ENCODE results near the gene CHRNA4.
A peak's percentile ranks its signal among the peaks of the same experiment; 100 is the strongest.

CHRNA4 gene

DNA sequence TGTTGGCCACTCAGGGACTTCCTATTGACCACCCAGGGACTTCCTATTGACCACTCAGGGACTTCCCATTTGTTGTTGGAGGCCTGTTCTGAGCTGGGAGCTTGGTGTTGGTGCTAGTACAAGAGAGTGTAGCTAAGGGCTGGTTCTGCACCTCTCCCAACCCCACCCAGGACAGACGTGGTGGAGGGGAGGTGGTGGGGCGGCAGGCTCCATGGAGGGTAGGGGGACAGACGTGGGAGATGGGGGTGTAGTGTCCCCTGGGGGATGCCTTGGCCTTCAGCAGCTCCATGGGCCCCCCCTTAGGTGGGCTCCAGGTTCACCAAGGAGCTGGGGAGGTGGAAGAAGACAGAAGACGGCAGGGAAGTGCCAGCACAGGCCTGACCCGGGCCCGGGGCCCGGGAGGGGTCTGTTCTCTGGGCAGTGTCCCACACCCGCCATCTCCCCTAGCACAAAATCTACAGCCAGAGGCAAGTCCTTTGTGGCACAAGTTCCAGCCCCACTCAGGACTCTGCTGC, 33.9 kb downstream of the CHRNA4 start:
- TF ChIP-seq, protein P1, sequence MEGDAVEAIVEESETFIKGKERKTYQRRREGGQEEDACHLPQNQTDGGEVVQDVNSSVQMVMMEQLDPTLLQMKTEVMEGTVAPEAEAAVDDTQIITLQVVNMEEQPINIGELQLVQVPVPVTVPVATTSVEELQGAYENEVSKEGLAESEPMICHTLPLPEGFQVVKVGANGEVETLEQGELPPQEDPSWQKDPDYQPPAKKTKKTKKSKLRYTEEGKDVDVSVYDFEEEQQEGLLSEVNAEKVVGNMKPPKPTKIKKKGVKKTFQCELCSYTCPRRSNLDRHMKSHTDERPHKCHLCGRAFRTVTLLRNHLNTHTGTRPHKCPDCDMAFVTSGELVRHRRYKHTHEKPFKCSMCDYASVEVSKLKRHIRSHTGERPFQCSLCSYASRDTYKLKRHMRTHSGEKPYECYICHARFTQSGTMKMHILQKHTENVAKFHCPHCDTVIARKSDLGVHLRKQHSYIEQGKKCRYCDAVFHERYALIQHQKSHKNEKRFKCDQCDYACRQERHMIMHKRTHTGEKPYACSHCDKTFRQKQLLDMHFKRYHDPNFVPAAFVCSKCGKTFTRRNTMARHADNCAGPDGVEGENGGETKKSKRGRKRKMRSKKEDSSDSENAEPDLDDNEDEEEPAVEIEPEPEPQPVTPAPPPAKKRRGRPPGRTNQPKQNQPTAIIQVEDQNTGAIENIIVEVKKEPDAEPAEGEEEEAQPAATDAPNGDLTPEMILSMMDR (conservative IDR thresholded peaks at IDR 0.05; ENCODE audit: low read depth, low read length), result no peak
- DNase-seq (ENCODE audit: low read depth), result no peak

DNA sequence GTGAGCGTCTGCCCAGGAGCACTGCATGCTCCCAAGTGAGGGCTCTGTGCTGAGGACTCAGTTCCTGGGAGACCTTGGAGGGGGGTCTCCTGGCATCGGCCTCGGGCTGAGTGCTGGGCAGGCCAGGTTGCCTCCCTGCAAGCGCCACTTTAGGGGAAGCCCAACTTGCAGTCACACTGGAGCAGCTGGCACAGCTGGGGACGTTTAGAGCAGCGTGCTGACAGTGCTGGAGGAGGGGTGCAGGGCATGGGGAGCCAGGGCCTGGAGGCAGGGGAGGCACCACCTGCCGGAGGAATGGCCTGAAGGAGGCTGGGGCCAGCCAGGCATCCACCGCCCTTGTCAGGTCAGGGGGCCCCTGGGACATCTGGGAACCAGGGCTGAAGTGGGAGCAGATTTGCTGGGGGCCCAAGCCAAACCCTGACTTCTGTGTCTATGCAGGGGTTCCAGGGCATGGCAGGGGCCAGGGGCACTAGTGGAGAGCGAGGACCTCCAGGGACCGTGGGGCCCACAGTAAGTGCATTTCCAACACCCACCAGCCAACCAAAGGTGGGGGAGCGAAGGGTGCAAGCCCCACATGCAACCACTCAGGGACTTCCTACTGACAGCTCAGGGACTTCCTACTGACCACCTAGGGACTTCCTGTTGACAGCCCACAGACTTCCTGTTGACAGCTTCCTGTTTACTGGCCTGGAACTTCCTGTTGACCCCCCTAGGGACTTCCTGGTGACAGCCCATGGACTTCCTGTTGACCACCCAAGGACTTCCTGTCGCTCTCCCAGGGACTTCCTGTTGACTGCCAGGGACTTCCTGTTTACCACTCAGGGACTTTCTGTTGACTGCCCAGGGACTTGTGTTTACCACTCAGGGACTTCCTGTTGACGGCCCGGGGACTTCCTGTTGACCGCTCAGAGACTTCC, 34.6 kb downstream of the CHRNA4 start:
- TF ChIP-seq, protein P1 (conservative IDR thresholded peaks at IDR 0.05; ENCODE audit: low read depth, low read length), result no peak
- H3K4me3 ChIP-seq (ENCODE audit: low read depth, low read length), result no peak overlapping the region
- DNase-seq (ENCODE audit: low read depth), result no peak

More for the DNA sequence above, 33.9 kb downstream of the CHRNA4 start:
- no peak overlapping the region for H3K4me3 ChIP-seq (ENCODE audit: low read depth, low read length)

DNA sequence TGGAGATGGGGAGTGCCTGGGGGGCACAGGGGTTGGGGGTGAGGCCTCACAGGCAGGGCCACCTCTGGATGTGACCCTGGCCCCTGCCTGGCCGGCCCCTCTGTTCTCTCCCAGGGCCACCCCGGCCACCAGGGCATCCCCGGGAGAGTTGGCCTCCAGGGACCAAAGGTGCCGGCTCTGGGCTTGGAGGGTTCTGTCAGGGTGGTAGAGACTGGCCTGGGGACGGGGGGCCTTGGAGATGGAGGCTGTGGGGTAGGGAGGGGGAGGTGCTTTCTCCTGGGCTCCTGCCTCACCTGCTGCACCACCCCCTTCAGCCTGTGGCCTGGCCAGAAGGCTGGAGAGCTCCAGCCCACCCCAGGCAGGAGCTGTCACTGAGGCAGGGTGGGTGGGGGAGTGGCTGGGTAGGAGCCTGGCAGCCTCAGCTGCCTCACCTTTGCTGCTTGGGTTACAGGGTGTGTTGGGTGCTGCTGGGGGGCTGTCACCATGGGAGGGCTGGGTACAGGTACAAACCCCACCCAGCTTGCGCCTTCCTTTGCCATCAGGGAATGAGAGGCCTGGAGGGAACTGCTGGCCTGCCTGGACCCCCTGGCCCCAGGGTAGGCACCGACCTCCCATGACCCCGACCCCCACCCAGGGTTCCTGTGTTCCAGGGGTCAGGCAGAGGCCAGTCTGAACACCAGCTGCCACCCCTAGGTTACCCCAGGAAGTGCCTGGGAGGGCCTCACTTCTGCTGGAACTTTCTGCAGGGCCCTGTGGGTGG, 35.4 kb downstream of the CHRNA4 start:
- DNase-seq (ENCODE audit: low read depth), result no peak
- no peak overlapping the region for H3K4me3 ChIP-seq (ENCODE audit: low read depth, low read length)
- TF ChIP-seq, protein P1 (conservative IDR thresholded peaks at IDR 0.05; ENCODE audit: low read depth, low read length), result no peak

DNA sequence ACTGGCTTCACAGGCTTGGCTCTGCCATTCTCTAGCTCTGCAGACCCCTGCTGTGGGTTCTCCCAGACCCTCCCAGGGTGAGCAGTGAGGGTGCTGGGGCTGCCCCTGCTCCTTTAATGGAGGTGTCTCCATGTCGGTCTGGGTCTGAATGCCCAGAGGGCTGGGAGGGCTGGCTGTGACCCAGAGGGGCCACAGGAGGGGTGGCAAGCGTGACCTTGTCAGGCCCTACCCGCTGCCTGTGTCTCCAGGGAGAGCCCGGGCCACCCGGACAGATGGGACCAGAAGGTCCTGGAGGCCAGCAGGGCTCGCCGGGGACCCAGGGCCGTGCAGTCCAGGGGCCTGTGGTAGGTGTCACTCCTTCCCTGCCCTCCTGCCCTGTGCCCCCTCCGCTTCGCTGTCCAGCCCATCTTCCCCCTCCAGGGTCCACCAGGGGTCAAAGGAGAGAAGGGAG, 36.1 kb downstream of the CHRNA4 start:
- H3K4me3 ChIP-seq (ENCODE audit: low read depth, low read length), result no peak overlapping the region
- TF ChIP-seq, protein P1 (conservative IDR thresholded peaks at IDR 0.05; ENCODE audit: low read depth, low read length), result no peak
- DNase-seq (ENCODE audit: low read depth), result no peak

DNA sequence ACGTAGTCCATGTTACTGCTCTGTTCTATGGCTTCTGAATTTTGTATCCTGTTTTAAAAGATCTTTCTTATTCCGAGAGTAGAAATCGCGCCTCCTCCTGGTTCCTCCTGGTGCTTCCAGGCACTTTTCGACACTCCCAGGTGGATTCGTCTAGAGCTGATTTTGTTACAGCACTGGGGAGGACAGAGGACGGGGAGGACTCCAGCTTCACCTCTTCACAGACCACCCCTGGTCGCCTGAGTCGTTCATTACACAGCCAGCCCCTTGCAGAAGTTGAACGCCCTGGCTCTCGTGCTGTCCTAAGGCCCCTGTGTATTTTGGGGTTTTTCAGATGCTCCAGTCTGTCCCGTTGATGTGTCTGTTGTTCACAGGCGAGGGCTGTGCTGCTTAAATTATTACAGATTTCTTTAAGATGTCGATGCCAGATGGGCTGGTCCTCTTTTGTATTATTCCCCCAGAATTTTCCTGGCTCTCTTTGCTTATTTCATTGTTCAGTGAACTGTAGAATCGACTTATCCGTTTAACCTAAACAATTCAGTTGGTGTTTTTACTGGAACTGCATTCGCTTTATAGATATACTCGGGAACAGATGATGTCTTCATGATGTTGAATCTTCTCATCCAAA, 37.7 kb downstream of the CHRNA4 start:
- TF ChIP-seq, protein P1 (conservative IDR thresholded peaks at IDR 0.05; ENCODE audit: low read depth, low read length), result peak; percentile 7
- H3K4me3 ChIP-seq (ENCODE audit: low read depth, low read length), result no peak overlapping the region
- DNase-seq (ENCODE audit: low read depth), result no peak

DNA sequence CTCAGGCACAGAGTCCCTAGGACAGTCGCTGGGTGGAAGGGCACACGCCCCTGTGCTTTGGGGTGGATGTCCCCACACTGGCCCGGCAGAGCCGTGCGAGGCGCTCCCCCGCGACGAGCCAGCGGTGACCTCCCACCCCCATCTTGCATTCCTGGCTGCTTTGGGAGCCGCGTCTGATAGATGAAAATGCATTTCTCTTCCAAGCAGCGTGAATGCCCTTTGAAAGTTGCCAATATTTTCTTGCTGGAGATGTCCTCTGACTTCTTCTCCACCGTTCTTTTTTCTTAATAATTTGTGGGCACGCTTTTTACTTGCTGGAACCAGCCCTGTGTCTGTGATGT, 38.2 kb downstream of the CHRNA4 start:
- H3K4me3 ChIP-seq (ENCODE audit: low read depth, low read length), result no peak overlapping the region
- no peak for DNase-seq (ENCODE audit: low read depth)
- TF ChIP-seq, protein P1 (conservative IDR thresholded peaks at IDR 0.05; ENCODE audit: low read depth, low read length), result no peak

Data from choroid plexus epithelial cell (primary cell).